GM19099 (cell line): ENCODE data around the gene PLEKHS1.

Experiments used
- POLR2A ChIP-seq: IDR thresholded peaks from 3 replicates; pipeline ENCODE4 v1.6.1; 2011; ENCODE audit warnings: low read depth; ENCODE audit not compliant: insufficient read length; ENCODE audit errors: extremely low read depth

Gene PLEKHS1

GRCh38 chr10:113820507-113820906 lies 69.0 kb downstream of the PLEKHS1 start:
- no peak for TF ChIP-seq POLR2A

- TF ChIP-seq POLR2A: no peak
Measured at GRCh38 chr10:113822174-113822573, 70.7 kb downstream of the PLEKHS1 start.

GRCh38 chr10:113823389-113823788 lies 71.9 kb downstream of the PLEKHS1 start:
- TF ChIP-seq POLR2A: no peak

GRCh38 chr10:113825791-113826190 lies 74.3 kb downstream of the PLEKHS1 start:
- no peak for TF ChIP-seq POLR2A
